NCI-H2081 treated with DMSO at 0.1 percent for 48 hours (cell line): ENCODE measurements around the gene CSTF2T.

Experiments
- DNase-seq: peaks from one replicate; lab custom pipeline; 2025; lab: John Stamatoyannopoulos, UW

CSTF2T gene

DNA sequence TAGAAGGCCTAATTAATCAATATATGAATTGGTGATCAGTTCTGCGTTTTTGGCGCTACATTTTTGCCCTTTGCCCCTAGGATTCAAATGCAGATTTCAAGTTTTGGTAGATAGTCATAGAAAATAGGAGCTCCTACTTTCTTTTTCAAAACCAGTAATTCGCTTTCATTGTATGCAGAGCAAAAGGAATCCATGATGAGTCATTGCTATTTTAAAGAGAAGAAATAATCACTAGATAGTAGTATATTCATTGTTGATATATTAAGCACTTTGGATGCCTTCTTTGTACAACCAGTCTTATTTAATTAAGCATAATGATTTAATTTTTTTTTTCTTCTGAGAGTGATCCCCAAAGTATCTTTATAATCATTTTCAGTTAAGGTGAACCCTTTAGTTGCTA lies 50.3 kb downstream of the CSTF2T start:
- DNase-seq = no peak
